H9 (cell line): ENCODE measurements around the gene KRT13. TPM values are rescaled to one million over a fixed set of nuclear protein-coding genes. Genes with fewer than 3 reads are reported as not detected.

ENCODE experiments used
- DNase-seq: peaks from one replicate; pipeline ENCODE4 v3.0.0-alpha.2; 2017
- H2AFZ ChIP-seq: one replicate; pipeline ENCODE4 v1.6.1; 2013; ENCODE audit warnings: mild to moderate bottlenecking, low read length, control low read depth, moderate library complexity
- H2AK5ac ChIP-seq: 2 replicates; pipeline ENCODE4 v1.6.1; 2013; ENCODE audit warnings: low read length, control low read depth, mixed read lengths; ENCODE audit not compliant: insufficient read length
- H2BK120ac ChIP-seq: one replicate; pipeline ENCODE4 v1.6.1; 2013; ENCODE audit warnings: low read depth, mild to moderate bottlenecking, low read length, control low read depth, inconsistent platforms; ENCODE audit not compliant: poor library complexity, severe bottlenecking
- H2BK12ac ChIP-seq: 2 replicates; pipeline ENCODE4 v1.6.1; 2013; ENCODE audit warnings: low read length, control low read depth, mixed read lengths, low read depth; ENCODE audit not compliant: insufficient read length
- H2BK15ac ChIP-seq: 2 replicates; pipeline ENCODE4 v1.6.1; 2013; ENCODE audit warnings: low read depth, low read length, control low read depth
- H2BK20ac ChIP-seq: one replicate; pipeline ENCODE4 v1.6.1; 2013; ENCODE audit warnings: low read depth, mild to moderate bottlenecking, low read length, control low read depth, inconsistent platforms; ENCODE audit not compliant: poor library complexity, severe bottlenecking
- H2BK5ac ChIP-seq: 2 replicates; pipeline ENCODE4 v1.6.1; 2013; ENCODE audit warnings: low read length, control low read depth, mixed read lengths; ENCODE audit not compliant: insufficient read length
- H3K14ac ChIP-seq: 2 replicates; pipeline ENCODE4 v1.6.1; 2013; ENCODE audit warnings: low read length, control low read depth; ENCODE audit not compliant: insufficient read depth
- H3K18ac ChIP-seq: 2 replicates; pipeline ENCODE4 v1.6.1; 2013; ENCODE audit warnings: low read depth, mild to moderate bottlenecking, mixed read lengths, low read length, control low read depth; ENCODE audit not compliant: insufficient read length
- H3K23ac ChIP-seq: 2 replicates; pipeline ENCODE4 v1.6.1; 2013; ENCODE audit warnings: low read length, control low read depth, mixed read lengths, low read depth; ENCODE audit not compliant: insufficient read length
- H3K23me2 ChIP-seq: 2 replicates; pipeline ENCODE4 v1.6.1; 2013; ENCODE audit warnings: low read depth, mild to moderate bottlenecking, mixed read lengths, low read length, control low read depth; ENCODE audit not compliant: insufficient read length, poor library complexity, severe bottlenecking
- H3K27ac ChIP-seq: 2 replicates; pipeline ENCODE4 v1.5.1; 2013; ENCODE audit warnings: low read length, control low read depth, mixed read lengths, low read depth; ENCODE audit not compliant: insufficient read length
- H3K27me3 ChIP-seq: 2 replicates; pipeline ENCODE4 v1.6.1; 2013; ENCODE audit warnings: low read length, control low read depth, inconsistent platforms; ENCODE audit not compliant: insufficient read depth
- H3K4ac ChIP-seq: 2 replicates; pipeline ENCODE4 v1.6.1; 2013; ENCODE audit warnings: low read depth, mild to moderate bottlenecking, control low read depth, inconsistent platforms, low read length, moderate library complexity
- H3K4me1 ChIP-seq: 2 replicates; pipeline ENCODE4 v1.6.1; 2013; ENCODE audit warnings: low read length, control low read depth, inconsistent platforms; ENCODE audit not compliant: insufficient read depth
- H3K4me2 ChIP-seq: 2 replicates; pipeline ENCODE4 v1.6.1; 2013; ENCODE audit warnings: low read length, control low read depth, mixed read lengths; ENCODE audit not compliant: insufficient read length, insufficient read depth
- H3K56ac ChIP-seq: 2 replicates; pipeline ENCODE4 v1.6.1; 2013; ENCODE audit warnings: low read depth, mild to moderate bottlenecking, mixed read lengths, low read length, control low read depth; ENCODE audit not compliant: insufficient read length
- H3K79me1 ChIP-seq: 2 replicates; pipeline ENCODE4 v1.6.1; 2013; ENCODE audit warnings: low read depth, mild to moderate bottlenecking, moderate library complexity, low read length, control low read depth, inconsistent platforms; ENCODE audit not compliant: insufficient read depth, poor library complexity, severe bottlenecking
- H3K79me2 ChIP-seq: 2 replicates; pipeline ENCODE4 v1.6.1; 2013; ENCODE audit warnings: low read length, control low read depth, inconsistent platforms; ENCODE audit not compliant: insufficient read depth
- H3K9ac ChIP-seq: 2 replicates; pipeline ENCODE4 v1.6.1; 2013; ENCODE audit warnings: low read length, control low read depth, mixed read lengths; ENCODE audit not compliant: insufficient read length; ENCODE audit errors: extremely low read depth
- H3K9me3 ChIP-seq: one replicate; pipeline ENCODE4 v1.6.1; 2013; ENCODE audit warnings: low read depth, low read length, inconsistent platforms; ENCODE audit not compliant: control insufficient read depth
- H3T11ph ChIP-seq: one replicate; pipeline ENCODE4 v1.6.1; 2013; ENCODE audit warnings: mild to moderate bottlenecking, low read length, control low read depth, inconsistent platforms
- H4K20me1 ChIP-seq: one replicate; pipeline ENCODE4 v1.6.1; 2013; ENCODE audit not compliant: control insufficient read depth, insufficient read length, insufficient read depth
- H4K5ac ChIP-seq: 2 replicates; pipeline ENCODE4 v1.6.1; 2013; ENCODE audit warnings: low read depth, mild to moderate bottlenecking, mixed read lengths, low read length, control low read depth; ENCODE audit not compliant: insufficient read length
- H4K8ac ChIP-seq: replicated peaks from 2 replicates; pipeline ENCODE4 v1.6.1; 2013; ENCODE audit warnings: low read length, control low read depth, mixed read lengths, low read depth; ENCODE audit not compliant: insufficient read length
- H4K91ac ChIP-seq: 2 replicates; pipeline ENCODE4 v1.6.1; 2013; ENCODE audit warnings: low read depth, mild to moderate bottlenecking, moderate library complexity, mixed read lengths, low read length, control low read depth; ENCODE audit not compliant: insufficient read length
- H3K27ac Mint-ChIP-seq, 3 experiments: 2 replicates in 2 of 3; 3 replicates in 1 of 3; pipeline ENCODE4 v1.8.0; 2020 to 2021; ENCODE audit warnings: mixed read lengths in 3 of 3, mild to moderate bottlenecking in 1 of 3, moderate library complexity in 1 of 3
- H3K27me3 Mint-ChIP-seq: 2 replicates; pipeline ENCODE4 v1.8.0; 2021; ENCODE audit warnings: low read depth, mild to moderate bottlenecking, moderate library complexity, mixed read lengths
- H3K36me3 Mint-ChIP-seq, 3 experiments: 2 replicates in 2 of 3; 3 replicates in 1 of 3; pipeline ENCODE4 v1.8.0; 2020 to 2021; ENCODE audit warnings: low read depth in 3 of 3, mixed read lengths in 3 of 3; ENCODE audit not compliant: insufficient read depth in 1 of 3
- H3K4me1 Mint-ChIP-seq, 2 experiments: 2 replicates each; pipeline ENCODE4 v1.8.0; 2020; ENCODE audit warnings: mixed read lengths in 2 of 2
- H3K4me3 Mint-ChIP-seq, 2 experiments: 2 replicates in 1 of 2; 3 replicates in 1 of 2; pipeline ENCODE4 v1.8.0; 2020 to 2021; ENCODE audit warnings: mild to moderate bottlenecking in 2 of 2, mixed read lengths in 2 of 2, moderate library complexity in 1 of 2
- H3K9me3 Mint-ChIP-seq, 2 experiments: 2 replicates in 1 of 2; 3 replicates in 1 of 2; pipeline ENCODE4 v1.8.0; 2020; ENCODE audit warnings: mild to moderate bottlenecking in 2 of 2, mixed read lengths in 2 of 2, moderate library complexity in 1 of 2
- WGBS: extraction: QIAGEN DNeasy Blood & Tissue Kit; methylation state at CpG from one replicate; pipeline ENCODE4 v1.1.7; 2013; ENCODE audit warnings: missing lambda C conversion rate, low lambda C conversion rate, mixed read lengths; ENCODE audit not compliant: insufficient read length; ENCODE audit errors: extremely low coverage; 5-methylcytosine and 5-hydroxymethylcytosine counted together
- total RNA-seq: library from RNA; stranded (reverse); gene quantifications from 2 replicates; pipeline ENCODE4 v1.2.1, GENCODE V29; 2021
- TF ChIP-seq, protein P1 (sequence below): fragments of 200-600 bp; sonication (generic); conservative IDR thresholded peaks from 3 replicates; pipeline ENCODE4 v1.8.0; 2021; ENCODE audit warnings: antibody characterized with exemption, mild to moderate bottlenecking

KRT13 gene
- total RNA-seq, 1 experiment from 2014 or later, result not detected

DNA sequence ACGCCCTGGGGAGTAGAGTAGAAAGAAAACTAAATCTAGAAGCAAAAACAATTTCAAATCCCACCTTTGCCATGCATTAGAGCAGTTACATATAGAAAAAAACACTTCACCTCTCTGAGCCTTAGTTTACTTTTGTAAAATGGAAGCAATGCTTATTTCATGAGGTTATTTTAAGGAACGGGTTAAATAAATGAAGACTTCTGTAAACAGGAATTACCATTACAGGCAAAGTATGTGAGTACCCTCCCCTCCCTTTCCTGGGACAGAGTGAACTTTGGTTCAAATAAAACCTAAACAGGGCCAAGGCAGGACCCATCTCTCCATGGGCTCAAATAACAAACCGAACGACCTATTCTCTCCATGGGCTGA lies 17.8 kb upstream of the KRT13 start:
- H4K5ac ChIP-seq, result no peak overlapping the region
- Mint-ChIP-seq H3K4me1 (peaks cover 33 to 44% of the 10 kb centered on the region in 2 experiments), H3K27me3 (no peaks in the 10 kb centered on the region; the same call in 1 of the 2 replicates), H3K27ac (peak overlapping the region in 1 of 3 experiments; percentile 82; a peak in 2 of 7 replicates), H3K36me3 (peaks cover 25 to 43% (median 37%) of the 10 kb centered on the region in 3 experiments; a peak in 6 of 7 replicates), H3K4me3 (no peak overlapping the region), H3K9me3 (no peaks in the 10 kb centered on the region)
- H3K14ac ChIP-seq, result no peak overlapping the region
- no peak overlapping the region for H2AFZ ChIP-seq
- no peaks in the 10 kb centered on the region; the same call in 1 of the 2 replicates for H3K4me1 ChIP-seq
- peaks cover 4% of the 10 kb centered on the region; the same call in 1 of the 2 replicates for H3K79me2 ChIP-seq
- no peak overlapping the region for H4K91ac ChIP-seq
- H2AK5ac ChIP-seq, result no peak overlapping the region
- no peak for DNase-seq
- H3K4ac ChIP-seq, result no peak overlapping the region
- no peak overlapping the region for H3K4me2 ChIP-seq
- H3K18ac ChIP-seq, result no peak overlapping the region
- H3K23ac ChIP-seq, result no peak overlapping the region
- no peak overlapping the region for H2BK12ac ChIP-seq
- no peak overlapping the region for H3K27ac ChIP-seq
- no peak overlapping the region for H4K8ac ChIP-seq
- no peak overlapping the region for H3K9ac ChIP-seq
- no peak overlapping the region for H3T11ph ChIP-seq
- H3K27me3 ChIP-seq, result no peaks in the 10 kb centered on the region
- no peak overlapping the region for H3K56ac ChIP-seq
- peaks cover 7% of the 10 kb centered on the region for H3K23me2 ChIP-seq
- H3K9me3 ChIP-seq, result no peaks in the 10 kb centered on the region
- no peak overlapping the region for H2BK15ac ChIP-seq
- no peaks in the 10 kb centered on the region for H4K20me1 ChIP-seq
- no peak overlapping the region for H2BK120ac ChIP-seq
- TF ChIP-seq, protein P1, sequence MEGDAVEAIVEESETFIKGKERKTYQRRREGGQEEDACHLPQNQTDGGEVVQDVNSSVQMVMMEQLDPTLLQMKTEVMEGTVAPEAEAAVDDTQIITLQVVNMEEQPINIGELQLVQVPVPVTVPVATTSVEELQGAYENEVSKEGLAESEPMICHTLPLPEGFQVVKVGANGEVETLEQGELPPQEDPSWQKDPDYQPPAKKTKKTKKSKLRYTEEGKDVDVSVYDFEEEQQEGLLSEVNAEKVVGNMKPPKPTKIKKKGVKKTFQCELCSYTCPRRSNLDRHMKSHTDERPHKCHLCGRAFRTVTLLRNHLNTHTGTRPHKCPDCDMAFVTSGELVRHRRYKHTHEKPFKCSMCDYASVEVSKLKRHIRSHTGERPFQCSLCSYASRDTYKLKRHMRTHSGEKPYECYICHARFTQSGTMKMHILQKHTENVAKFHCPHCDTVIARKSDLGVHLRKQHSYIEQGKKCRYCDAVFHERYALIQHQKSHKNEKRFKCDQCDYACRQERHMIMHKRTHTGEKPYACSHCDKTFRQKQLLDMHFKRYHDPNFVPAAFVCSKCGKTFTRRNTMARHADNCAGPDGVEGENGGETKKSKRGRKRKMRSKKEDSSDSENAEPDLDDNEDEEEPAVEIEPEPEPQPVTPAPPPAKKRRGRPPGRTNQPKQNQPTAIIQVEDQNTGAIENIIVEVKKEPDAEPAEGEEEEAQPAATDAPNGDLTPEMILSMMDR, result no peak
- no peaks in the 10 kb centered on the region for H3K79me1 ChIP-seq
- WGBS, result no CpG with 5 or more reads among the region's 4 CpGs
- H2BK20ac ChIP-seq, result no peak overlapping the region
- H2BK5ac ChIP-seq, result no peak overlapping the region
